H9 (cell line): ENCODE data around the gene DPH3. TPM values are rescaled to one million over a fixed set of nuclear protein-coding genes. Genes with fewer than 3 reads are reported as not detected.

Experiments used
- DNase-seq: peaks from one replicate; pipeline ENCODE4 v3.0.0-alpha.2; 2017
- H2AFZ ChIP-seq: one replicate; pipeline ENCODE4 v1.6.1; 2013; ENCODE audit warnings: mild to moderate bottlenecking, low read length, control low read depth, moderate library complexity
- H2AK5ac ChIP-seq: 2 replicates; pipeline ENCODE4 v1.6.1; 2013; ENCODE audit warnings: low read length, control low read depth, mixed read lengths; ENCODE audit not compliant: insufficient read length
- H2BK120ac ChIP-seq: one replicate; pipeline ENCODE4 v1.6.1; 2013; ENCODE audit warnings: low read depth, mild to moderate bottlenecking, low read length, control low read depth, inconsistent platforms; ENCODE audit not compliant: poor library complexity, severe bottlenecking
- H2BK12ac ChIP-seq: 2 replicates; pipeline ENCODE4 v1.6.1; 2013; ENCODE audit warnings: low read length, control low read depth, mixed read lengths, low read depth; ENCODE audit not compliant: insufficient read length
- H2BK15ac ChIP-seq: 2 replicates; pipeline ENCODE4 v1.6.1; 2013; ENCODE audit warnings: low read depth, low read length, control low read depth
- H2BK20ac ChIP-seq: one replicate; pipeline ENCODE4 v1.6.1; 2013; ENCODE audit warnings: low read depth, mild to moderate bottlenecking, low read length, control low read depth, inconsistent platforms; ENCODE audit not compliant: poor library complexity, severe bottlenecking
- H2BK5ac ChIP-seq: 2 replicates; pipeline ENCODE4 v1.6.1; 2013; ENCODE audit warnings: low read length, control low read depth, mixed read lengths; ENCODE audit not compliant: insufficient read length
- H3K14ac ChIP-seq: 2 replicates; pipeline ENCODE4 v1.6.1; 2013; ENCODE audit warnings: low read length, control low read depth; ENCODE audit not compliant: insufficient read depth
- H3K18ac ChIP-seq: 2 replicates; pipeline ENCODE4 v1.6.1; 2013; ENCODE audit warnings: low read depth, mild to moderate bottlenecking, mixed read lengths, low read length, control low read depth; ENCODE audit not compliant: insufficient read length
- H3K23ac ChIP-seq: 2 replicates; pipeline ENCODE4 v1.6.1; 2013; ENCODE audit warnings: low read length, control low read depth, mixed read lengths, low read depth; ENCODE audit not compliant: insufficient read length
- H3K23me2 ChIP-seq: 2 replicates; pipeline ENCODE4 v1.6.1; 2013; ENCODE audit warnings: low read depth, mild to moderate bottlenecking, mixed read lengths, low read length, control low read depth; ENCODE audit not compliant: insufficient read length, poor library complexity, severe bottlenecking
- H3K27ac ChIP-seq: 2 replicates; pipeline ENCODE4 v1.5.1; 2013; ENCODE audit warnings: low read length, control low read depth, mixed read lengths, low read depth; ENCODE audit not compliant: insufficient read length
- H3K27me3 ChIP-seq: 2 replicates; pipeline ENCODE4 v1.6.1; 2013; ENCODE audit warnings: low read length, control low read depth, inconsistent platforms; ENCODE audit not compliant: insufficient read depth
- H3K4ac ChIP-seq: 2 replicates; pipeline ENCODE4 v1.6.1; 2013; ENCODE audit warnings: low read depth, mild to moderate bottlenecking, control low read depth, inconsistent platforms, low read length, moderate library complexity
- H3K4me1 ChIP-seq: 2 replicates; pipeline ENCODE4 v1.6.1; 2013; ENCODE audit warnings: low read length, control low read depth, inconsistent platforms; ENCODE audit not compliant: insufficient read depth
- H3K4me2 ChIP-seq: 2 replicates; pipeline ENCODE4 v1.6.1; 2013; ENCODE audit warnings: low read length, control low read depth, mixed read lengths; ENCODE audit not compliant: insufficient read length, insufficient read depth
- H3K56ac ChIP-seq: 2 replicates; pipeline ENCODE4 v1.6.1; 2013; ENCODE audit warnings: low read depth, mild to moderate bottlenecking, mixed read lengths, low read length, control low read depth; ENCODE audit not compliant: insufficient read length
- H3K79me1 ChIP-seq: 2 replicates; pipeline ENCODE4 v1.6.1; 2013; ENCODE audit warnings: low read depth, mild to moderate bottlenecking, moderate library complexity, low read length, control low read depth, inconsistent platforms; ENCODE audit not compliant: insufficient read depth, poor library complexity, severe bottlenecking
- H3K79me2 ChIP-seq: 2 replicates; pipeline ENCODE4 v1.6.1; 2013; ENCODE audit warnings: low read length, control low read depth, inconsistent platforms; ENCODE audit not compliant: insufficient read depth
- H3K9ac ChIP-seq: 2 replicates; pipeline ENCODE4 v1.6.1; 2013; ENCODE audit warnings: low read length, control low read depth, mixed read lengths; ENCODE audit not compliant: insufficient read length; ENCODE audit errors: extremely low read depth
- H3K9me3 ChIP-seq: one replicate; pipeline ENCODE4 v1.6.1; 2013; ENCODE audit warnings: low read depth, low read length, inconsistent platforms; ENCODE audit not compliant: control insufficient read depth
- H3T11ph ChIP-seq: one replicate; pipeline ENCODE4 v1.6.1; 2013; ENCODE audit warnings: mild to moderate bottlenecking, low read length, control low read depth, inconsistent platforms
- H4K20me1 ChIP-seq: one replicate; pipeline ENCODE4 v1.6.1; 2013; ENCODE audit not compliant: control insufficient read depth, insufficient read length, insufficient read depth
- H4K5ac ChIP-seq: 2 replicates; pipeline ENCODE4 v1.6.1; 2013; ENCODE audit warnings: low read depth, mild to moderate bottlenecking, mixed read lengths, low read length, control low read depth; ENCODE audit not compliant: insufficient read length
- H4K8ac ChIP-seq: replicated peaks from 2 replicates; pipeline ENCODE4 v1.6.1; 2013; ENCODE audit warnings: low read length, control low read depth, mixed read lengths, low read depth; ENCODE audit not compliant: insufficient read length
- H4K91ac ChIP-seq: 2 replicates; pipeline ENCODE4 v1.6.1; 2013; ENCODE audit warnings: low read depth, mild to moderate bottlenecking, moderate library complexity, mixed read lengths, low read length, control low read depth; ENCODE audit not compliant: insufficient read length
- H3K27ac Mint-ChIP-seq, 3 experiments: 2 replicates in 2 of 3; 3 replicates in 1 of 3; pipeline ENCODE4 v1.8.0; 2020 to 2021; ENCODE audit warnings: mixed read lengths in 3 of 3, mild to moderate bottlenecking in 1 of 3, moderate library complexity in 1 of 3
- H3K27me3 Mint-ChIP-seq: 2 replicates; pipeline ENCODE4 v1.8.0; 2021; ENCODE audit warnings: low read depth, mild to moderate bottlenecking, moderate library complexity, mixed read lengths
- H3K36me3 Mint-ChIP-seq, 3 experiments: 2 replicates in 2 of 3; 3 replicates in 1 of 3; pipeline ENCODE4 v1.8.0; 2020 to 2021; ENCODE audit warnings: low read depth in 3 of 3, mixed read lengths in 3 of 3; ENCODE audit not compliant: insufficient read depth in 1 of 3
- H3K4me1 Mint-ChIP-seq, 2 experiments: 2 replicates each; pipeline ENCODE4 v1.8.0; 2020; ENCODE audit warnings: mixed read lengths in 2 of 2
- H3K4me3 Mint-ChIP-seq, 2 experiments: 2 replicates in 1 of 2; 3 replicates in 1 of 2; pipeline ENCODE4 v1.8.0; 2020 to 2021; ENCODE audit warnings: mild to moderate bottlenecking in 2 of 2, mixed read lengths in 2 of 2, moderate library complexity in 1 of 2
- H3K9me3 Mint-ChIP-seq, 2 experiments: 2 replicates in 1 of 2; 3 replicates in 1 of 2; pipeline ENCODE4 v1.8.0; 2020; ENCODE audit warnings: mild to moderate bottlenecking in 2 of 2, mixed read lengths in 2 of 2, moderate library complexity in 1 of 2
- WGBS: extraction: QIAGEN DNeasy Blood & Tissue Kit; methylation state at CpG from one replicate; pipeline ENCODE4 v1.1.7; 2013; ENCODE audit warnings: missing lambda C conversion rate, low lambda C conversion rate, mixed read lengths; ENCODE audit not compliant: insufficient read length; ENCODE audit errors: extremely low coverage; 5-methylcytosine and 5-hydroxymethylcytosine counted together
- total RNA-seq: library from RNA; stranded (reverse); gene quantifications from 2 replicates; pipeline ENCODE4 v1.2.1, GENCODE V29; 2021
- TF ChIP-seq, protein P1 (sequence below): fragments of 200-600 bp; sonication (generic); conservative IDR thresholded peaks from 3 replicates; pipeline ENCODE4 v1.8.0; 2021; ENCODE audit warnings: antibody characterized with exemption, mild to moderate bottlenecking

Gene DPH3
- total RNA-seq, 1 experiment from 2014 or later, result 36.2 TPM

DNA sequence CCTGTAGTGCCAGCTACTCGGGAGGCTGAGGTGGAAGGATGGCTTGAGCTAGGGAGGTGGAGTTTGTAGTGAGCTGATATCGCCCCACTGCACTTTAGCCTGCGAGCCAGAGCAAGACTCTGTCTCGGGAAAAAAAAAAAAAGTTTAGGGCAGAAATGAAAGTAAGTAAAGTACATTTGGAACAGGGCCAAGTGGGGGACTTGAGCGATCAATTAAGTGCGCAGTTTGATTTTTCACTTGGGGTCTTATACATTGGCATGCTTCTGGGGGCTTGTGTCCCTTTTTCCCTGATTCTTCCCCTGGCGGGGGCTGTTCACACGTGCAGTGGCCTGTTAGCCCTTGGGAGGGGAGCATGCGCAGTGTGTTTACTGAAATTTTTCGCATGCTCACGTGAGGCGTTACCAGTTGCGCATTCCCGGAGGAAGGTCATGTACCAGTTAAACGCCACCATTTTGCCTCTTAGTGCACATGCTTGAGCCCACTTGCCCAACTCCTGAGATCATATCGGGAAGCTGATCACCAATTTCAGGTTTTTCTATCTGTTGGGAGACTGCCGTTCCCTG lies 48.3 kb downstream of the DPH3 start:
- H3K9ac ChIP-seq, result no peak overlapping the region
- no peak overlapping the region for H3K23ac ChIP-seq
- H3K27me3 ChIP-seq, result no peaks in the 10 kb centered on the region
- no peak overlapping the region for H2AFZ ChIP-seq
- no peaks in the 10 kb centered on the region for H3K79me1 ChIP-seq
- no peak overlapping the region for H3K18ac ChIP-seq
- no peak overlapping the region for H3K4me3 Mint-ChIP-seq
- H2AK5ac ChIP-seq, result no peak overlapping the region
- no peak for DNase-seq
- H2BK120ac ChIP-seq, result no peak overlapping the region
- no CpG with 5 or more reads among the region's 17 CpGs for WGBS
- H4K8ac ChIP-seq, result no peak overlapping the region
- H3K14ac ChIP-seq, result no peak overlapping the region
- no peak overlapping the region for H2BK12ac ChIP-seq
- H3K23me2 ChIP-seq, result no peaks in the 10 kb centered on the region
- no peak overlapping the region for H2BK5ac ChIP-seq
- no peak overlapping the region for H3K4me2 ChIP-seq
- no peaks in the 10 kb centered on the region for H3K9me3 Mint-ChIP-seq
- H3K36me3 Mint-ChIP-seq, result no peaks in the 10 kb centered on the region; a peak in 1 of 7 replicates
- H4K91ac ChIP-seq, result no peak overlapping the region
- H3K79me2 ChIP-seq, result no peaks in the 10 kb centered on the region
- no peak overlapping the region for H3K56ac ChIP-seq
- peaks cover 17% of the 10 kb centered on the region for H3K27me3 Mint-ChIP-seq
- H3K4ac ChIP-seq, result no peak overlapping the region
- H3K4me1 ChIP-seq, result no peaks in the 10 kb centered on the region
- no peak overlapping the region for H4K5ac ChIP-seq
- no peak overlapping the region for H2BK20ac ChIP-seq
- no peak overlapping the region for H3K27ac ChIP-seq
- no peaks in the 10 kb centered on the region for H3K4me1 Mint-ChIP-seq
- no peaks in the 10 kb centered on the region for H3K9me3 ChIP-seq
- H2BK15ac ChIP-seq, result no peak overlapping the region
- no peak overlapping the region for H3T11ph ChIP-seq
- no peak overlapping the region for H3K27ac Mint-ChIP-seq
- TF ChIP-seq, protein P1, sequence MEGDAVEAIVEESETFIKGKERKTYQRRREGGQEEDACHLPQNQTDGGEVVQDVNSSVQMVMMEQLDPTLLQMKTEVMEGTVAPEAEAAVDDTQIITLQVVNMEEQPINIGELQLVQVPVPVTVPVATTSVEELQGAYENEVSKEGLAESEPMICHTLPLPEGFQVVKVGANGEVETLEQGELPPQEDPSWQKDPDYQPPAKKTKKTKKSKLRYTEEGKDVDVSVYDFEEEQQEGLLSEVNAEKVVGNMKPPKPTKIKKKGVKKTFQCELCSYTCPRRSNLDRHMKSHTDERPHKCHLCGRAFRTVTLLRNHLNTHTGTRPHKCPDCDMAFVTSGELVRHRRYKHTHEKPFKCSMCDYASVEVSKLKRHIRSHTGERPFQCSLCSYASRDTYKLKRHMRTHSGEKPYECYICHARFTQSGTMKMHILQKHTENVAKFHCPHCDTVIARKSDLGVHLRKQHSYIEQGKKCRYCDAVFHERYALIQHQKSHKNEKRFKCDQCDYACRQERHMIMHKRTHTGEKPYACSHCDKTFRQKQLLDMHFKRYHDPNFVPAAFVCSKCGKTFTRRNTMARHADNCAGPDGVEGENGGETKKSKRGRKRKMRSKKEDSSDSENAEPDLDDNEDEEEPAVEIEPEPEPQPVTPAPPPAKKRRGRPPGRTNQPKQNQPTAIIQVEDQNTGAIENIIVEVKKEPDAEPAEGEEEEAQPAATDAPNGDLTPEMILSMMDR, result no peak
- H4K20me1 ChIP-seq, result no peaks in the 10 kb centered on the region
